ENCODE data around the gene GALNT1. TPM values are rescaled to one million over a fixed set of nuclear protein-coding genes. Genes with fewer than 3 reads are reported as not detected.

Gene GALNT1
- total RNA-seq (10 to 100 TPM; 35.7 to 61.2 (median 42.5) TPM), polyA plus RNA-seq (10 to 100 TPM in 1 of 2 donors, 1 to 10 TPM in 1; 8.1 to 19.2 TPM)
- long read RNA-seq, donor 1, partial matches to known transcripts, result 4 of 79 reads
- long read RNA-seq, donor 1, other reads (novel, unspliced or antisense), result 73 of 79 reads
- long read RNA-seq, donor 2, partial matches to known transcripts, result 4 of 65 reads
- long read RNA-seq, donor 2, other reads (novel, unspliced or antisense), result 60 of 65 reads
- long read RNA-seq, donor 3, partial matches to known transcripts, result 5 of 17 reads
- long read RNA-seq, donor 3, other reads (novel, unspliced or antisense), result 10 of 17 reads

DNA sequence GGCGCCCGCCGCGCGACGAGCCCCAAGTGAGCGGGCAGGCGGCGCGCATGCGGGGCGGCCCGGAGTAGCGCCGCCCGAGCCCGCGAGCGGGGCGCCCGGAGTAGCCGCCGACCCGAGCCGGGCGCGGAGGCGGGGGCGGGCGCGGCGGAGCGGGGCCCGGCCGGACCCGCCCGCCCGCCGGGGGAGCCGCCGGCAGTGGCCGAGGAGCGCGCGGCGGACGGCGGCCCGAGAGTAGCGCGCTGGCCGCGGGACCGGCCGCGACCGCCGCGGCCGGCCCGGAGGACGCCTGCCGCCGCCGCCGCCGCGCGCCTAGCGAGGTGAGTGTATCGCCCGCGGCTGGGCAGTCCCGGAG is at the start of gene GALNT1:
Gene GALNT1, plus strand, starts transcription at position 195 of the 352 bp plus-strand sequence. CDS start 72,923 bp downstream, outside the sequence.
- TF ChIP-seq, protein P1, sequence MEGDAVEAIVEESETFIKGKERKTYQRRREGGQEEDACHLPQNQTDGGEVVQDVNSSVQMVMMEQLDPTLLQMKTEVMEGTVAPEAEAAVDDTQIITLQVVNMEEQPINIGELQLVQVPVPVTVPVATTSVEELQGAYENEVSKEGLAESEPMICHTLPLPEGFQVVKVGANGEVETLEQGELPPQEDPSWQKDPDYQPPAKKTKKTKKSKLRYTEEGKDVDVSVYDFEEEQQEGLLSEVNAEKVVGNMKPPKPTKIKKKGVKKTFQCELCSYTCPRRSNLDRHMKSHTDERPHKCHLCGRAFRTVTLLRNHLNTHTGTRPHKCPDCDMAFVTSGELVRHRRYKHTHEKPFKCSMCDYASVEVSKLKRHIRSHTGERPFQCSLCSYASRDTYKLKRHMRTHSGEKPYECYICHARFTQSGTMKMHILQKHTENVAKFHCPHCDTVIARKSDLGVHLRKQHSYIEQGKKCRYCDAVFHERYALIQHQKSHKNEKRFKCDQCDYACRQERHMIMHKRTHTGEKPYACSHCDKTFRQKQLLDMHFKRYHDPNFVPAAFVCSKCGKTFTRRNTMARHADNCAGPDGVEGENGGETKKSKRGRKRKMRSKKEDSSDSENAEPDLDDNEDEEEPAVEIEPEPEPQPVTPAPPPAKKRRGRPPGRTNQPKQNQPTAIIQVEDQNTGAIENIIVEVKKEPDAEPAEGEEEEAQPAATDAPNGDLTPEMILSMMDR (IDR thresholded peaks at IDR 0.05), result no peak
- peaks cover 0 to 30% (median 24%) of the 10 kb centered on the region in 9 donors for H3K4me1 ChIP-seq
- intact Hi-C loops (cut with DNase I), result loop anchor here in 7 of 10 donors (1.0 to 10.0 kb wide), 8 partner anchors 36 to 177 kb away; partner anchors contain the start of gene INO80C (in 4 of the 7)
- no peak for DNase-seq
- ATAC-seq, result peak in 6 of 8 donors; percentile 43 to 71 (median 60)
- peak within 1 kb of the TSS; percentile 86 to 99 (median 96) for H3K27ac ChIP-seq
- WGBS, 2 donors, result 0 to 3% methylated on average over 7 to 16 of the region's 74 CpGs
- H3K4me3 ChIP-seq, result peak within 1 kb of the TSS; percentile 77 to 90 (median 84)
- H3K27me3 ChIP-seq, result no peaks in the 10 kb centered on the region
- H3K36me3 ChIP-seq, result no peaks in the 10 kb centered on the region
- H3K9me3 ChIP-seq, result peaks cover 0 to 8% (median 0%) of the 10 kb centered on the region in 11 donors

DNA sequence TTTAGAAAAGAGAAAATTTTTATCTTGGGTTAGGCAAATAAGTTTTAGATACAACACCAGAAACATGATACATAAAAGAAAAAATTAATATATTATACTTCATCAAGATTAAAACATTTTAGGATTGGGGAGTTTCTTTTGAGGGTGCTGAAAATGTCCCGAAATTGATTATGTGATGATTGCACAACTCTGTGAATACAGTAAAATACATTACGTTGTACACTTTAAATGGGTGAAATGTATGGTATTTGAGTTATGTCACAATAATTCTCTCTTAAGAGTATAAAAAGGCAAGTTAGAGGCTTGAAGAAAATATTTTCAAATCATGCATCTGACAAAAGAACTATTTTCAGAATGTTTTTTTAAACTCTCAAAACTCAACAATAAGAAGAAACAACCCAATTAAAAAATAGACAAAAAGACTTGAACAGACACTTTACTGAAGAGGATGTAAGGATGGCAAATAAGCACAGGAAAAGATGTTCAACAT is 47.6 kb upstream of the GALNT1 start:
- Histone ChIP-seq H3K9me3 (peaks cover 0 to 38% (median 2%) of the 10 kb centered on the region in 11 donors), H3K27ac (no peak overlapping the region), H3K4me1 (no peaks in the 10 kb centered on the region), H3K4me3 (no peak overlapping the region), H3K36me3 (no peaks in the 10 kb centered on the region), H3K27me3 (no peaks in the 10 kb centered on the region)
- TF ChIP-seq, protein P1 (IDR thresholded peaks at IDR 0.05), result no peak
- no peak for ATAC-seq
- intact Hi-C loops (cut with DNase I), result no loop called here
- no peak for DNase-seq
- WGBS, 2 donors, result 87 to 88% methylated on average over 2 of the region's 2 CpGs

DNA sequence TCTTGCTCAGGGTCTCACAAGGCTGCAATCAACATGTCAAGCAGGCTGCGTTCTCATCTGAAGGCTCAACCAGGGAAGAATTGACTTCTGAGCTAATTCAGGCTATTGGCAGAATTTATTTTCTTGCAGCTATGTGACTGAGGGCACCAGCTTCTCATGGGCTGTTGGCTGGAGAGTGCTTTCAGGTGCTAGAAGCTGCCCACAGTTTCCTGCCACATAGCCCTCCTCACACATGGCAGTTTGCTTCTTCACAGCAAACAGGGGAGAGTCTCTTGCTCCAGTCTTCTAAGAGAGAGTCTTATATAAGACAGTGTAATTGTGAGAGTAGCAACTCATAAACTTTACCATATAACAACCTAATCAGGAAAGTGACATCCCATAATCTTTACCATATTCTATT is 46.2 kb upstream of the GALNT1 start:
- H3K27ac ChIP-seq, result no peak overlapping the region
- intact Hi-C loops (cut with DNase I), result no loop called here
- no peak for ATAC-seq
- DNase-seq, result no peak
- H3K4me1 ChIP-seq, result no peaks in the 10 kb centered on the region
- TF ChIP-seq, protein P1 (IDR thresholded peaks at IDR 0.05), result no peak
- no peaks in the 10 kb centered on the region for H3K27me3 ChIP-seq
- peaks cover 0 to 38% (median 8%) of the 10 kb centered on the region in 11 donors for H3K9me3 ChIP-seq
- no peaks in the 10 kb centered on the region for H3K36me3 ChIP-seq
- no peak overlapping the region for H3K4me3 ChIP-seq
- 94 to 95% methylated on average over 1 of the region's 1 CpG for WGBS, 2 donors

DNA sequence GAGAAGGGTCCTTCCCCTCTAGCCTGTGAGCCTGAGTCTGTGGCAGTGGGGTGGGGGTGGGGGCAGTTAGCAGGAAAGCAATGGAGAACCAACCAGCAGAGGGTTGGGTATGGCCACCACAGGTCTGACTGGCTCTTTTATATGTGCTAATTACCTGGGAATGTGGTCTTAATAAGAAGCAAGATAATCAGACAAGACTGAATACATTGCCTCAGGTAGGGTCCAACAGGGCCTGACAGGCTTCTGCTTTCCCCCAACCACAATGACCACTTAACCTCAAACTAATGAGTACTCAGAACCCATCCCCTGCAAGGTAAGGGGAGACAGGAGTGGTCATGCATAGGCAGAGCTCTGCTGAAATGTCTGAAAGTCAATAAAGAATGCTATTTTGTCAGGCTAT is 39.2 kb upstream of the GALNT1 start:
- Histone ChIP-seq H3K9me3 (peaks cover 0 to 15% (median 6%) of the 10 kb centered on the region in 11 donors), H3K27me3 (no peaks in the 10 kb centered on the region), H3K4me3 (no peak overlapping the region), H3K36me3 (no peaks in the 10 kb centered on the region), H3K4me1 (no peaks in the 10 kb centered on the region), H3K27ac (no peak overlapping the region)
- intact Hi-C loops (cut with DNase I), result no loop called here
- no peak for ATAC-seq
- TF ChIP-seq, protein P1 (IDR thresholded peaks at IDR 0.05), result no peak
- DNase-seq, result no peak
